ENCODE measurements around the gene SMARCE1. TPM values are rescaled to one million over a fixed set of nuclear protein-coding genes. Genes with fewer than 3 reads are reported as not detected.

SMARCE1 gene
- polyA plus RNA-seq, 1 donor (not counting 4 experiments of a cell fraction or from before 2014, with no cell fraction given) = 60.6 TPM

GRCh38 chr17:40694584-40694983 is 47.0 kb upstream of the SMARCE1 start:
- H3K36me3 ChIP-seq (ENCODE audit: control insufficient read depth in 2 of 2, extremely low read depth in 1 of 2, insufficient read depth in 2 of 2, low read length in 2 of 2) = no peaks in the 10 kb centered on the region
- no peak overlapping the region for H3K9ac ChIP-seq (ENCODE audit: control insufficient read depth, extremely low read depth, insufficient read depth, low read length)
- FAIRE-seq (no peak), DNase-seq (ENCODE audit: low read depth, low spot score) (no peak)
- H4K20me1 ChIP-seq (ENCODE audit: control insufficient read depth, extremely low read depth, insufficient read depth, low read length) = no peaks in the 10 kb centered on the region
- peaks cover 11% of the 10 kb centered on the region for H3K4me1 ChIP-seq (ENCODE audit: control insufficient read depth, extremely low read depth, insufficient read depth, low read length)
- no peak overlapping the region for H2AFZ ChIP-seq (ENCODE audit: control insufficient read depth, low read length)
- TF ChIP-seq CTCF (optimal IDR thresholded peaks at IDR 0.05 in 1 of 3, IDR thresholded peaks at IDR 0.05 in 1 of 3, conservative IDR thresholded peaks at IDR 0.05 in 1 of 3; ENCODE audit: extremely low read depth in 1 of 3, insufficient read depth in 2 of 3, low read length in 3 of 3) (no peak), EZH2 (IDR thresholded peaks at IDR 0.05; ENCODE audit: low read length) (no peak)
- no peak overlapping the region for H3K27ac ChIP-seq (ENCODE audit: control insufficient read depth, insufficient read depth, low read length)
- no peak overlapping the region for H3K4me2 ChIP-seq (ENCODE audit: control insufficient read depth, extremely low read depth, insufficient read depth, low read depth, low read length)
- H3K9me3 ChIP-seq (ENCODE audit: control insufficient read depth, low read depth, low read length) = no peaks in the 10 kb centered on the region
- no peaks in the 10 kb centered on the region for H3K27me3 ChIP-seq (ENCODE audit: control insufficient read depth, extremely low read depth, insufficient read depth, low read length)
- dilution Hi-C loops (cut with MboI; ENCODE audit: extremely low pct_ligation_motif_present, low sequenced_read_pairs) = no loop called here
- H3K79me2 ChIP-seq (ENCODE audit: control insufficient read depth, insufficient read depth, low read length) = no peaks in the 10 kb centered on the region
- H3K9me1 ChIP-seq (ENCODE audit: control insufficient read depth, extremely low read depth, insufficient read depth, low read length) = no peaks in the 10 kb centered on the region
- H3K4me3 ChIP-seq (ENCODE audit: control insufficient read depth in 2 of 3, extremely low read depth in 1 of 3, insufficient read depth in 2 of 3, low read depth in 1 of 3, low read length in 3 of 3) = no peak overlapping the region

- Histone ChIP-seq H3K27me3 (ENCODE audit: control insufficient read depth, extremely low read depth, insufficient read depth, low read length) (no peaks in the 10 kb centered on the region), H3K9me1 (ENCODE audit: control insufficient read depth, extremely low read depth, insufficient read depth, low read length) (no peaks in the 10 kb centered on the region), H3K27ac (ENCODE audit: control insufficient read depth, insufficient read depth, low read length) (no peak overlapping the region), H3K4me2 (ENCODE audit: control insufficient read depth, extremely low read depth, insufficient read depth, low read depth, low read length) (no peak overlapping the region), H2AFZ (ENCODE audit: control insufficient read depth, low read length) (no peak overlapping the region), H3K79me2 (ENCODE audit: control insufficient read depth, insufficient read depth, low read length) (no peaks in the 10 kb centered on the region), H4K20me1 (ENCODE audit: control insufficient read depth, extremely low read depth, insufficient read depth, low read length) (no peaks in the 10 kb centered on the region), H3K4me3 (ENCODE audit: control insufficient read depth in 2 of 3, extremely low read depth in 1 of 3, insufficient read depth in 2 of 3, low read depth in 1 of 3, low read length in 3 of 3) (no peak overlapping the region), H3K9ac (ENCODE audit: control insufficient read depth, extremely low read depth, insufficient read depth, low read length) (no peak overlapping the region), H3K36me3 (ENCODE audit: control insufficient read depth in 2 of 2, extremely low read depth in 1 of 2, insufficient read depth in 2 of 2, low read length in 2 of 2) (no peaks in the 10 kb centered on the region), H3K4me1 (ENCODE audit: control insufficient read depth, extremely low read depth, insufficient read depth, low read length) (no peaks in the 10 kb centered on the region), H3K9me3 (ENCODE audit: control insufficient read depth, low read depth, low read length) (no peaks in the 10 kb centered on the region)
- FAIRE-seq = no peak
- TF ChIP-seq CTCF (optimal IDR thresholded peaks at IDR 0.05 in 1 of 3, IDR thresholded peaks at IDR 0.05 in 1 of 3, conservative IDR thresholded peaks at IDR 0.05 in 1 of 3; ENCODE audit: extremely low read depth in 1 of 3, insufficient read depth in 2 of 3, low read length in 3 of 3) = no peak
- TF ChIP-seq EZH2 (IDR thresholded peaks at IDR 0.05; ENCODE audit: low read length) = no peak
- DNase-seq (ENCODE audit: low read depth, low spot score) = no peak
- dilution Hi-C loops (cut with MboI; ENCODE audit: extremely low pct_ligation_motif_present, low sequenced_read_pairs) = no loop called here
Observed at GRCh38 chr17:40687106-40687505, 39.5 kb upstream of the SMARCE1 start.
